Keratinocyte (primary cell): ENCODE results near the gene BECN2. TPM values are rescaled to one million over a fixed set of nuclear protein-coding genes. Genes with fewer than 3 reads are reported as not detected.

Experiments used
- DNase-seq: peaks from one replicate; pipeline ENCODE4 v3.0.0-alpha.2; 2011; ENCODE audit warnings: low read depth, missing footprints, low spot score
- FAIRE-seq: peaks from 2 replicates; lab custom pipeline; 2011; peaks lifted over from hg19 to GRCh38; lab: Jason Lieb, UNC
- H2AFZ ChIP-seq: 2 replicates; pipeline ENCODE4 v1.6.0; 2012; ENCODE audit warnings: low read length, control low read depth, inconsistent platforms; ENCODE audit not compliant: control insufficient read depth
- H3K27ac ChIP-seq: 2 replicates; pipeline ENCODE4 v1.5.1; 2011; ENCODE audit warnings: low read length; ENCODE audit not compliant: control insufficient read depth, insufficient read depth
- H3K27me3 ChIP-seq: 3 replicates; pipeline ENCODE4 v1.6.0; 2011; ENCODE audit warnings: low read length; ENCODE audit not compliant: control insufficient read depth, insufficient read depth; ENCODE audit errors: extremely low read depth
- H3K36me3 ChIP-seq, 2 experiments: 2 replicates in 1 of 2; 3 replicates in 1 of 2; pipeline ENCODE4 v1.5.1; 2011; ENCODE audit warnings: low read length in 2 of 2, mild to moderate bottlenecking in 1 of 2; ENCODE audit not compliant: control insufficient read depth in 2 of 2, insufficient read depth in 2 of 2; ENCODE audit errors: extremely low read depth in 1 of 2
- H3K4me1 ChIP-seq: 3 replicates; pipeline ENCODE4 v1.5.1; 2011; ENCODE audit warnings: low read length; ENCODE audit not compliant: control insufficient read depth, insufficient read depth; ENCODE audit errors: extremely low read depth
- H3K4me2 ChIP-seq: 3 replicates; pipeline ENCODE4 v1.6.0; 2011; ENCODE audit warnings: low read depth, low read length; ENCODE audit not compliant: control insufficient read depth, insufficient read depth; ENCODE audit errors: extremely low read depth
- H3K4me3 ChIP-seq, 3 experiments: fragments of 200-600 bp in 1 of 3; sonication (generic) in 1 of 3; 2 replicates in 2 of 3; 3 replicates in 1 of 3; pipeline ENCODE4 v1.5.1; 2011 to 2016; ENCODE audit warnings: low read length in 3 of 3, mild to moderate bottlenecking in 3 of 3, control low read depth in 2 of 3, inconsistent platforms in 1 of 3, low read depth in 1 of 3, mixed read lengths in 1 of 3, mixed run types in 1 of 3, moderate library complexity in 1 of 3; ENCODE audit not compliant: control insufficient read depth in 2 of 3, insufficient read depth in 2 of 3; ENCODE audit errors: extremely low read depth in 1 of 3
- H3K79me2 ChIP-seq: 2 replicates; pipeline ENCODE4 v1.6.0; 2012; ENCODE audit warnings: low read length; ENCODE audit not compliant: control insufficient read depth, insufficient read depth
- H3K9ac ChIP-seq: 3 replicates; pipeline ENCODE4 v1.6.0; 2011; ENCODE audit warnings: low read length; ENCODE audit not compliant: control insufficient read depth, insufficient read depth; ENCODE audit errors: extremely low read depth
- H3K9me1 ChIP-seq: 3 replicates; pipeline ENCODE4 v1.6.0; 2011; ENCODE audit warnings: low read length; ENCODE audit not compliant: control insufficient read depth, insufficient read depth; ENCODE audit errors: extremely low read depth
- H3K9me3 ChIP-seq: 2 replicates; pipeline ENCODE4 v1.5.1; 2012; ENCODE audit warnings: low read depth, low read length; ENCODE audit not compliant: control insufficient read depth
- H4K20me1 ChIP-seq: 3 replicates; pipeline ENCODE4 v1.6.0; 2011; ENCODE audit warnings: low read length; ENCODE audit not compliant: control insufficient read depth, insufficient read depth; ENCODE audit errors: extremely low read depth
- CTCF ChIP-seq, 3 experiments: IDR thresholded peaks in 1 of 3; conservative IDR thresholded peaks in 1 of 3; optimal IDR thresholded peaks in 1 of 3; 2 replicates in 2 of 3; 3 replicates in 1 of 3; pipeline versions ENCODE3 to v1.5.1; 2011; ENCODE audit warnings: low read length in 3 of 3, mild to moderate bottlenecking in 3 of 3, moderate library complexity in 2 of 3, control low read depth in 1 of 3, inconsistent platforms in 1 of 3; ENCODE audit not compliant: insufficient read depth in 2 of 3; ENCODE audit errors: extremely low read depth in 1 of 3
- EZH2 ChIP-seq: IDR thresholded peaks from one replicate; pipeline ENCODE4 v1.6.1; 2012; ENCODE audit warnings: inconsistent platforms, mild to moderate bottlenecking, low read length, moderate library complexity
- dilution Hi-C: fragments of 300-500 bp; cut with MboI; formaldehyde crosslinking; loops from one replicate; pipeline ENCODE4 v1.7.0; 2020; ENCODE audit warnings: low sequenced_read_pairs; ENCODE audit not compliant: extremely low pct_ligation_motif_present
- polyA plus RNA-seq, 5 experiments: library from polyadenylated mRNA; depleted of rRNA in 3 of 5; stranded (reverse) in 3 of 5; stranded (forward) in 1 of 5; unstranded in 1 of 5; fragments of >200 nt; gene quantifications; 1 replicate in 1 of 5; 2 replicates in 3 of 5; 3 replicates in 1 of 5; pipeline versions ENCODE4 v1.2.1 to v1.2.3, GENCODE V29; 2011 to 2012; ENCODE audit warnings: missing spikeins in 2 of 5, low read depth in 1 of 5, low replicate concordance in 1 of 5

The BECN2 gene
- polyA plus RNA-seq, 1 donor (not counting 4 experiments of a cell fraction or from before 2014, with no cell fraction given) = not detected

DNA sequence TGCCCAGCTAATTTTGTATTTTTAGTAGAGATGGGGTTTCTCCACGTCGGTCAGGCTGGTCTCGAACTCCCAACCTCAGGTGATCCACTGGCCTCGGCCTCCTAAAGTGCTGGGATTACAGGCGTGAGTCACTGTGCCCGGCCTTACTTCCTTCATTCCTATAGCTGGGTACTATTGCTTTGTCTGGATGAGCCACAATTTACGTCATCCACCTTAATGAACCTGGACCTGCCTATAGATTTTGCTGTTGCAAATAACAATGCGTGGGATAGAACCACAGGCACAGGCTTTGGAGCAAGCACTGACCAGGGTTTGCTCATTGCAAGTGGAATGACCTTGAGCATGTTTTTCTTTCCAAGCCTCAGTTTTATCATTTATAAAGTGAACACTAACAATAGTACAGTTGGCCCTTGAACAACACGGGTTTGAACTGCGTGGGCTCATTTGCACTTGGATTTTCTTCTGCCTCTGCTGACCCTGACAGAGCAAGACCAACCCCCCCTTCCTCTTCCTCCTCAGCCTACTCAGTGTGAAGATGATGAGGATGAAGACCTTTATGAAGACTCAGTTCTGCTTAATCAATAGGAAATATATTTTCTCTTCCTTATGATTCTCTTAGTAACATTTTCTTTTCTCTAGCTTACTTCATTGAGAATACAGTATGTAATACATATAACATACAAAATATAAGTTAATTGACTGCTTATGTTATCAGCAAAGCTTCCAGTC, 33.3 kb upstream of the BECN2 start:
- no peak for TF ChIP-seq CTCF (optimal IDR thresholded peaks at IDR 0.05 in 1 of 3, IDR thresholded peaks at IDR 0.05 in 1 of 3, conservative IDR thresholded peaks at IDR 0.05 in 1 of 3; ENCODE audit: extremely low read depth in 1 of 3, insufficient read depth in 2 of 3, low read length in 3 of 3)
- TF ChIP-seq EZH2 = no peak
- H3K27me3 ChIP-seq = no peaks in the 10 kb centered on the region
- H2AFZ ChIP-seq = no peak overlapping the region
- H3K79me2 ChIP-seq = no peaks in the 10 kb centered on the region
- H3K9me3 ChIP-seq = no peaks in the 10 kb centered on the region
- no peak overlapping the region for H3K4me3 ChIP-seq
- DNase-seq (no peak), FAIRE-seq (no peak)
- no peak overlapping the region for H3K4me2 ChIP-seq
- dilution Hi-C loops = no loop called here
- no peaks in the 10 kb centered on the region for H3K9me1 ChIP-seq
- no peak overlapping the region for H3K9ac ChIP-seq
- H3K4me1 ChIP-seq = no peaks in the 10 kb centered on the region
- no peaks in the 10 kb centered on the region for H4K20me1 ChIP-seq
- H3K27ac ChIP-seq = no peak overlapping the region
- H3K36me3 ChIP-seq = no peaks in the 10 kb centered on the region

DNA sequence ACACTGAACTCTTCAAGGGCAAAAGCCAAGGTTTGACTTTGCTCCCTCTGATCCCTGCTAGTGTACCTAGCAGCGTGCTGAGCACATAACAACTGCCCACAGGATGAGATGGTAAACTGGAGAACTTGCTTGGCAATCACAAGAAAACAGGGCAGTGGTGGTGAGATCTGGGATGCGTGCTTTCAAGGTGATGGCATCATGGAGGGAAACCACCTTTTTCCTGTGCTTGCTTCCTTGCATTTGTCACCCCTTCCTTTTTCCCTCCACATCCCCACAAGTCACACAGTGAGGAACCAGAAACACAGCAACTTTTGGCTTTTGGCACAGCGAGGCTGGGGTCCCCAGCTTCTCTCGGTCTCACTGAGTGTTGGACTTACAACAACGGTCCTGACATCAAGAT, 31.4 kb upstream of the BECN2 start:
- Histone ChIP-seq H4K20me1 (no peaks in the 10 kb centered on the region), H3K36me3 (no peaks in the 10 kb centered on the region), H3K4me3 (no peak overlapping the region), H3K27ac (no peak overlapping the region), H3K4me2 (no peak overlapping the region), H3K9me3 (no peaks in the 10 kb centered on the region), H3K4me1 (no peaks in the 10 kb centered on the region), H3K27me3 (no peaks in the 10 kb centered on the region), H3K9ac (no peak overlapping the region), H3K79me2 (no peaks in the 10 kb centered on the region), H3K9me1 (no peaks in the 10 kb centered on the region), H2AFZ (no peak overlapping the region)
- dilution Hi-C loops = no loop called here
- FAIRE-seq (no peak), DNase-seq (no peak)
- TF ChIP-seq EZH2 = no peak
- no peak for TF ChIP-seq CTCF (optimal IDR thresholded peaks at IDR 0.05 in 1 of 3, IDR thresholded peaks at IDR 0.05 in 1 of 3, conservative IDR thresholded peaks at IDR 0.05 in 1 of 3; ENCODE audit: extremely low read depth in 1 of 3, insufficient read depth in 2 of 3, low read length in 3 of 3)
